ENCODE data around the gene RS1.

DNA sequence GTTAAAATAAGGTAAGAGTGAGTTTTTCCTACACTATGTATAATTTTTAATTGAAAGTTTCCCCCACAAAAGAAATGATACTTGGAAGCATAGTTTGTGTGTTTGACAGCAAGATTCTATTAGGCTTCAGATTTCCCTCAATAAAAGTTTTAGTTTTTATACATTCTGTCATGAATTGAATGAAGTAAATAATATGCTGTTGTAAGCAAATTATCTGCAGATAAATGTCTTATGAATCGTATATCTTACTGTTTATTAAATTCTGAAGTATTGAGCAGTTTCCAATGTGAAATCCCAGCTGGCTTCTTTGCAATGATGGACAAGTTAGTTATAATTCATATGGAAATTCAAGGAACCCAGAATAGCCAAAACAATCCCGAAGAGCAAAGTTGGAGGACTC lies 33.5 kb downstream of the RS1 start:
- TF ChIP-seq, protein P1, sequence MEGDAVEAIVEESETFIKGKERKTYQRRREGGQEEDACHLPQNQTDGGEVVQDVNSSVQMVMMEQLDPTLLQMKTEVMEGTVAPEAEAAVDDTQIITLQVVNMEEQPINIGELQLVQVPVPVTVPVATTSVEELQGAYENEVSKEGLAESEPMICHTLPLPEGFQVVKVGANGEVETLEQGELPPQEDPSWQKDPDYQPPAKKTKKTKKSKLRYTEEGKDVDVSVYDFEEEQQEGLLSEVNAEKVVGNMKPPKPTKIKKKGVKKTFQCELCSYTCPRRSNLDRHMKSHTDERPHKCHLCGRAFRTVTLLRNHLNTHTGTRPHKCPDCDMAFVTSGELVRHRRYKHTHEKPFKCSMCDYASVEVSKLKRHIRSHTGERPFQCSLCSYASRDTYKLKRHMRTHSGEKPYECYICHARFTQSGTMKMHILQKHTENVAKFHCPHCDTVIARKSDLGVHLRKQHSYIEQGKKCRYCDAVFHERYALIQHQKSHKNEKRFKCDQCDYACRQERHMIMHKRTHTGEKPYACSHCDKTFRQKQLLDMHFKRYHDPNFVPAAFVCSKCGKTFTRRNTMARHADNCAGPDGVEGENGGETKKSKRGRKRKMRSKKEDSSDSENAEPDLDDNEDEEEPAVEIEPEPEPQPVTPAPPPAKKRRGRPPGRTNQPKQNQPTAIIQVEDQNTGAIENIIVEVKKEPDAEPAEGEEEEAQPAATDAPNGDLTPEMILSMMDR (IDR thresholded peaks at IDR 0.05): no peak
- TF ChIP-seq EP300 (IDR thresholded peaks at IDR 0.05) (no peak), POLR2A (IDR thresholded peaks at IDR 0.05) (no peak)

Data from ovary (tissue), 3 donors.